Mucosa of descending colon (tissue), 3 donors: Measurements from ENCODE around the gene CNST. TPM values are rescaled to one million over a fixed set of nuclear protein-coding genes. Genes with fewer than 3 reads are reported as not detected.
"Not testable (repeated sequence)": the region's sequence is repeated elsewhere in the genome, so short reads cannot be mapped to it uniquely, and the experiment has no call there.

Experiments
- ATAC-seq: fragments of 200-7000 bp; cut with Tn5 transposase; one replicate; pipeline ENCODE4 v1.9.1; 2020; ENCODE audit warnings: mild to moderate bottlenecking, moderate library complexity
- DNase-seq, 3 donors: peaks; one replicate each; pipeline ENCODE4 v3.0.0-alpha.2; 2020
- H3K36me3 ChIP-seq: fragments of 200-600 bp; one replicate; pipeline ENCODE4 v1.8.0; 2021; ENCODE audit warnings: low read depth, mild to moderate bottlenecking
- H3K4me1 ChIP-seq: fragments of 200-600 bp; one replicate; pipeline ENCODE4 v1.8.0; 2021; ENCODE audit warnings: low read depth, mild to moderate bottlenecking
- H3K4me3 ChIP-seq: fragments of 200-600 bp; one replicate; pipeline ENCODE4 v1.8.0; 2021; ENCODE audit warnings: mild to moderate bottlenecking
- H3K9me3 ChIP-seq: fragments of 200-600 bp; one replicate; pipeline ENCODE4 v1.8.0; 2021; ENCODE audit warnings: mild to moderate bottlenecking
- intact Hi-C, 2 donors: fragments of 100-400 bp; cut with DNase I in 1 of 2; cut with micrococcal nuclease in 1 of 2; formaldehyde crosslinking; loops; one replicate each; pipeline versions ENCODE4 v1.11.0 to v1.11.1; 2022; cut with DNase I, micrococcal nuclease
- total RNA-seq, 3 donors: library from RNA; stranded (reverse); fragmentation: NEBNext Ultra II Directional in 2 of 3; extraction: Animal tissue kit (Norgen Biotek cat#: 25700) in 2 of 3; gene quantifications; one replicate each; pipeline versions ENCODE4 v1.2.1 to v1.2.4, GENCODE V29; 2021 to 2023
- TF ChIP-seq, protein P1 (sequence below): fragments of 200-600 bp; IDR thresholded peaks from one replicate; pipeline ENCODE4 v1.8.0; 2022; ENCODE audit warnings: antibody characterized with exemption, mild to moderate bottlenecking
- donor health status: DM: no; HTN: no; CAD: no; lungs with moderate emphysema.
- donor health status: DM: no; HTN: no; CAD: no.
- donor health status: DM: no; HTN: yes; CAD: no.

CNST gene
- total RNA-seq, 3 donors from 2014 or later: 31.6 to 47.7 (median 44.6) TPM

DNA sequence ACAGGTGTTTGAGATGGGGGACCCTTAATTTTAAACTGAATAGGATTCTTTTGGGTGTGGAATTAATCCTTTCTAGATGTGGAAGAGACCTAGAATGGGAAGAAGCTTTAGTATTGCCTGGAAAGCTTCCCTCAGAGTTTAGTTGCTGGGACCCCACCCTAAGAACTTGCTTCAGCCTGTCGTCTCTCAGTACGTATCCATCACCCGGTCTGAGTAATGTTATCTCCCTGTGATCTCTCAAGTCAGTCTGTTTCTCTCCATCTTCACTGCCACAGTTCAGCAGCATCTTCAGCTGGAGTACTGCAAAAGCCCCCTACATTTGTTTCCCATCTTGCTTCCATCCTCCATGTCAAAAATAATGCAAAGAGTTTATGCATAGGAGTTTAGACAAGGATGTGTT, 28.9 kb downstream of the CNST start:
- Histone ChIP-seq H3K9me3 (no peaks in the 10 kb centered on the region), H3K4me1 (peaks cover 52% of the 10 kb centered on the region), H3K4me3 (no peak overlapping the region), H3K36me3 (no peaks in the 10 kb centered on the region)
- DNase-seq: no peak
- no peak for ATAC-seq
- intact Hi-C loops: no loop called here
- TF ChIP-seq, protein P1, sequence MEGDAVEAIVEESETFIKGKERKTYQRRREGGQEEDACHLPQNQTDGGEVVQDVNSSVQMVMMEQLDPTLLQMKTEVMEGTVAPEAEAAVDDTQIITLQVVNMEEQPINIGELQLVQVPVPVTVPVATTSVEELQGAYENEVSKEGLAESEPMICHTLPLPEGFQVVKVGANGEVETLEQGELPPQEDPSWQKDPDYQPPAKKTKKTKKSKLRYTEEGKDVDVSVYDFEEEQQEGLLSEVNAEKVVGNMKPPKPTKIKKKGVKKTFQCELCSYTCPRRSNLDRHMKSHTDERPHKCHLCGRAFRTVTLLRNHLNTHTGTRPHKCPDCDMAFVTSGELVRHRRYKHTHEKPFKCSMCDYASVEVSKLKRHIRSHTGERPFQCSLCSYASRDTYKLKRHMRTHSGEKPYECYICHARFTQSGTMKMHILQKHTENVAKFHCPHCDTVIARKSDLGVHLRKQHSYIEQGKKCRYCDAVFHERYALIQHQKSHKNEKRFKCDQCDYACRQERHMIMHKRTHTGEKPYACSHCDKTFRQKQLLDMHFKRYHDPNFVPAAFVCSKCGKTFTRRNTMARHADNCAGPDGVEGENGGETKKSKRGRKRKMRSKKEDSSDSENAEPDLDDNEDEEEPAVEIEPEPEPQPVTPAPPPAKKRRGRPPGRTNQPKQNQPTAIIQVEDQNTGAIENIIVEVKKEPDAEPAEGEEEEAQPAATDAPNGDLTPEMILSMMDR: no peak

DNA sequence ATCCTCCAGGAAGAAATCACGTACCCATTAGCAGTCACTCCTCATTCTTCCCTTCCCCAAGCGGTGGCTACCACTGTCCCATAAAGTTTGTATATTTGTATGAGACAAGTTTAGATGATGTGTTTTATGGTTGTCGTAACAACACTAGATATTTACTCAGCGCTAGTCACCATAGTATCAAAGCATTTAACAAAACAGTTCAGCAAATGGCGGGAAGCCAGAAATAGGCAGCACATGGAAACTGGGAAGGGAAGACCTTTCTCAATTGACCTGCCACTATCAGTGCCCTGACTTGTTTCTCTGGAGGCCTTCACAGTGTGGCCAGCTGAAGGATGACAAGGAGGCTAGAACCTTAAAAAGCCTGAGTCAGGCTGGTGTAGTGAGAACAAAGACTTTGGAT, 31.1 kb downstream of the CNST start:
- intact Hi-C loops: no loop called here
- Histone ChIP-seq H3K4me1 (peaks cover 30% of the 10 kb centered on the region), H3K36me3 (no peaks in the 10 kb centered on the region), H3K4me3 (no peak overlapping the region), H3K9me3 (no peaks in the 10 kb centered on the region)
- peak; percentile 93 for ATAC-seq
- TF ChIP-seq, protein P1: no peak
- peak in 1 of 3 donors; percentile 87 for DNase-seq

DNA sequence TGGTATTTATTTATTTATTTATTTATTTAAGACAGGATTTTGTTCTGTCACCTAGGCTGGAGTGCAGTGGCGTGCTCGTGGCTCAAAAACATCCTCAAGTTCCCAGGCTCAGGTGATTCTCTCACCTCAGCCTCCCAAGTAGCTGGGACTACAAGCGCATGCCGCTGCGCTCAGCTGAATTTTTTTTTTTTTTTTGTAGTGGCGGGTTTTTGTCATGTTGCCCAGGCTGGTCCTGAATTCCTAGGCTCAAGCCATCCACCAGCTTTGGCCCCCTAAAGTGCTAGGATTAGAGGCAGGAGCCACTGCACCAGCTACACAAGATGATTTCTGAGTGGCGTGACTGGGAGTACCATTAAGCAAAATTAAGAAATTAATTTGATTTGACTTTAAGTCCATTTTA, 31.7 kb downstream of the CNST start:
- DNase-seq (no peak), ATAC-seq (no peak)
- peaks cover 27% of the 10 kb centered on the region for H3K4me1 ChIP-seq
- intact Hi-C loops: no loop called here
- H3K36me3 ChIP-seq: no peaks in the 10 kb centered on the region
- no peak overlapping the region for H3K4me3 ChIP-seq
- H3K9me3 ChIP-seq: no peaks in the 10 kb centered on the region
- TF ChIP-seq, protein P1: no peak

DNA sequence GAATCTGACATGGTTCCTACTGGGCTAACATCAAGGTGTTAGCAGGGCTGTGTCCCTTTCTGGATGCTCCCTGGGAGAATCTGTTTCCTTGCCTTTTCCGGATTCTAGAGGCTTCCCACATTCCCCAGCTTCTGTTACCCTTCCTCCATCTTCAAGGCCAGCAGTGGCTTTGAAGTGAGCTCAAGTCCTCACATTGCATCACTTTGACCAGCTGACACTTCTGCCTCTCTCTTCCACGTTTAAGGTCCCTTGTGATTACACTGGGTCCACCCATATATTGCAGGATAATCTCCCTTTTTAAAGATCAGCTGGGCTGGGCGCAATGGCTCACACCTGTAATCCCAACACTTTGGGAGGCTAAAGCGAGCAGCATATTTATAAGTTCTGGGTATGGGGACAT, 33.1 kb downstream of the CNST start:
- no peaks in the 10 kb centered on the region for H3K9me3 ChIP-seq
- H3K36me3 ChIP-seq: no peaks in the 10 kb centered on the region
- no peak overlapping the region for H3K4me3 ChIP-seq
- DNase-seq (no peak), ATAC-seq (peak; percentile 25)
- intact Hi-C loops: no loop called here
- peaks cover 27% of the 10 kb centered on the region for H3K4me1 ChIP-seq
- TF ChIP-seq, protein P1: no peak

DNA sequence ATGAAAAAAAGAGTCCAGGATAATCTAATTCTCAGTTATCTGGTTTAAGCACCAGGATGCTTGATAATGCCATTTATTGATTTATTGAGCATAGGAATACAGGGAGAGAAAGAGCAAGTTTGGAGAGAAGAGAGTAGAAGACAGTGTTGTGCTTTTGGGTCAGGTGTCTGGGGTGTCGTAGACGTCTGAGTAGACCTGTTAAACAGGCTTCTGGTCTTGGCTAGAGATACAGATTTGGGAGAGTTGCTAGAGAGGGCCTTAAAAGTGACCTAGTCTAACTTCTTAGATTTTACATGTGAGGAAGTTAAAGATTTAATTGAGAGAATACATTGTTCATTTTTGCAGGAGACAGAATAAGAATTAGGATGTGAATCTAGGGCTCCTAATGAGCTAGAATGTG, 34.3 kb downstream of the CNST start:
- no peaks in the 10 kb centered on the region for H3K9me3 ChIP-seq
- TF ChIP-seq, protein P1: no peak
- DNase-seq (no peak), ATAC-seq (no peak)
- H3K4me3 ChIP-seq: no peak overlapping the region
- H3K36me3 ChIP-seq: no peaks in the 10 kb centered on the region
- peaks cover 27% of the 10 kb centered on the region for H3K4me1 ChIP-seq
- intact Hi-C loops: no loop called here

DNA sequence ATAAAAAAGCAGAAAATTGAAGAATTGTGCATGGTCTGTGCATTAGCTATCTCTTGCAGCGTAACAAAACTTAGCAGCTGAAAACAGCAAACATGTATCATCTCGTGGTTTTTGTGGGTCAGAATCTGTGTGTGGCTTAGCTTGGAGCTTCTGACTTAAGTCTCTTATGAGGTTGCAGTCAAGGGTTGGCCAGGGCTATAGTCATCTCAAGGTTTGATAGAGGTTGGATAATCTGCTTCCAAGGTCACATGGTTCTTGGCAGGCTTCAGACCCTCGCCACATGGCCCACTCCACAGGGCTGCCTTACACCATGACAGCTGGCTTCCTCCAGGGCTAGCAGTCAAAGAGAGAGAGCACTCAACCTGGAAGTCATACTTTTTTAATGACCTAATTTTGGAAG, 35.9 kb downstream of the CNST start:
- no peaks in the 10 kb centered on the region for H3K36me3 ChIP-seq
- H3K4me1 ChIP-seq: peaks cover 19% of the 10 kb centered on the region
- DNase-seq: no peak
- ATAC-seq: no peak
- H3K4me3 ChIP-seq: no peak overlapping the region
- intact Hi-C loops: no loop called here
- H3K9me3 ChIP-seq: no peaks in the 10 kb centered on the region
- TF ChIP-seq, protein P1: no peak

DNA sequence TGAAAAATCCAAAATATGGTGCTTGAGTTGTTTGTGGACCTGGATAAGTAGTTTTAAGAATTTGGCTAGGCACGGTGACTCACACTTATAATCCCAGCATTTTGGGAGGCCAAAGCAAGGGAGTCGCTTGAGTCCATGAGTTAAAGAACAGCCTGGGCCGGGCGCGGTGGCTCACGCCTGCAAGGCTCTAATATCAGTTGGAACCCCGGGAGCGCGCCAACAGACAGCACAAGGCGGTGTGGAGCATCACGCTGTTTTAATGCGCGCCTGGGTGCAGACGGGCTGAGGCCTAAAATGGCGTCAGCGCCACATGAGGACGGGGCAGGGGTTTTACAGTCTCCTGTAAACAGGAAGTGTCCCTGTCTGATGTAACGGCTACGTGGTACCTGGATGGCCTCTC, 39.0 kb downstream of the CNST start:
- H3K36me3 ChIP-seq, H3K4me3 ChIP-seq, intact Hi-C loops, DNase-seq, ATAC-seq, H3K9me3 ChIP-seq: not testable (repeated sequence)
- peaks cover 10% of the 10 kb centered on the region for H3K4me1 ChIP-seq
